Right lung (tissue), 5 donors: ENCODE data around the gene THOC1. TPM values are rescaled to one million over a fixed set of nuclear protein-coding genes. Genes with fewer than 3 reads are reported as not detected.

Experiments used
- DNase-seq, 2 donors: peaks; one replicate each; pipeline ENCODE4 v3.0.0-alpha.2; 2013
- polyA plus RNA-seq, 5 donors: library from polyadenylated mRNA; unstranded; fragments of 120-200 nt; gene quantifications; one replicate each; pipeline versions ENCODE4 v1.2.1 to v1.2.3, GENCODE V29; 2013; ENCODE audit warnings: inconsistent platforms in 1 of 5, low replicate concordance in 1 of 5; ENCODE audit not compliant: insufficient read length in 5 of 5, insufficient read depth in 1 of 5

THOC1 gene
- polyA plus RNA-seq, 5 donors: 70.8 to 156 (median 127) TPM

- no peak for DNase-seq
Measured at GRCh38 chr18:217532-218336, 50.1 kb downstream of the THOC1 start.

- DNase-seq: no peak
Measured at GRCh38 chr18:215448-216010, 52.3 kb downstream of the THOC1 start.

GRCh38 chr18:213966-214365, 53.9 kb downstream of the THOC1 start:
- no peak for DNase-seq

GRCh38 chr18:213505-213904, 54.3 kb downstream of the THOC1 start:
- DNase-seq: no peak

GRCh38 chr18:212780-213179, 55.1 kb downstream of the THOC1 start:
- no peak for DNase-seq

GRCh38 chr18:211582-211981, 56.3 kb downstream of the THOC1 start:
- no peak for DNase-seq

GRCh38 chr18:210733-211132, 57.1 kb downstream of the THOC1 start:
- no peak for DNase-seq

- no peak for DNase-seq
Measured at GRCh38 chr18:210075-210474, 57.8 kb downstream of the THOC1 start.

- no peak for DNase-seq
Measured at GRCh38 chr18:199768-200167, 68.1 kb downstream of the THOC1 start.

GRCh38 chr18:199214-199613, 68.6 kb downstream of the THOC1 start:
- no peak for DNase-seq

GRCh38 chr18:195651-196050, 72.2 kb downstream of the THOC1 start:
- no peak for DNase-seq

GRCh38 chr18:192801-193200, 75.0 kb downstream of the THOC1 start:
- DNase-seq: peak; percentile 10 to 24

GRCh38 chr18:191725-192124, 76.1 kb downstream of the THOC1 start:
- DNase-seq: no peak

GRCh38 chr18:189254-189653, 78.6 kb downstream of the THOC1 start:
- no peak for DNase-seq

- DNase-seq: no peak
Measured at GRCh38 chr18:183769-184168, 84.1 kb downstream of the THOC1 start.

- no peak for DNase-seq
Measured at GRCh38 chr18:181711-182110, 86.1 kb downstream of the THOC1 start.

GRCh38 chr18:179499-179898, 88.3 kb downstream of the THOC1 start:
- DNase-seq: no peak

GRCh38 chr18:172361-172760, 95.5 kb downstream of the THOC1 start:
- DNase-seq: no peak

Other genes starting within 250 kb of the THOC1 start
- 1 to 10 TPM in 1 of 5 donors, under 1 TPM in 3, not detected in 1; 0.56 to 1.2 (median 0.79) TPM for gene TUBB8B, start 218.4 kb downstream of the THOC1 start, polyA plus RNA-seq
- gene USP14, start 109.5 kb downstream of the THOC1 start, polyA plus RNA-seq: 10 to 100 TPM; 33.5 to 57.4 (median 48.5) TPM
- gene COLEC12, start 232.7 kb upstream of the THOC1 start, polyA plus RNA-seq: 100 to 1,000 TPM in 4 of 5 donors, 10 to 100 TPM in 1; 96.7 to 119 (median 107) TPM